Right renal pelvis (tissue), 4 donors: ENCODE results near the gene FNDC3B. TPM values are rescaled to one million over a fixed set of nuclear protein-coding genes. Genes with fewer than 3 reads are reported as not detected.

Experiments used
- DNase-seq, 4 donors: peaks; one replicate each; pipeline ENCODE4 v3.0.0-alpha.2; 2013; ENCODE audit warnings: low read depth in 4 of 4, low spot score in 3 of 4, missing footprints in 1 of 4
- polyA plus RNA-seq, 4 donors: library from polyadenylated mRNA; unstranded; fragments of 120-200 nt; gene quantifications; one replicate each; pipeline ENCODE4 v1.2.1, GENCODE V29; 2013; ENCODE audit not compliant: insufficient read length in 4 of 4

FNDC3B gene
- polyA plus RNA-seq, 4 donors: 58.5 to 72.9 (median 68.9) TPM

GRCh38 chr3:172111163-172111562 is 71.8 kb downstream of the FNDC3B start:
- DNase-seq: no peak

DNA sequence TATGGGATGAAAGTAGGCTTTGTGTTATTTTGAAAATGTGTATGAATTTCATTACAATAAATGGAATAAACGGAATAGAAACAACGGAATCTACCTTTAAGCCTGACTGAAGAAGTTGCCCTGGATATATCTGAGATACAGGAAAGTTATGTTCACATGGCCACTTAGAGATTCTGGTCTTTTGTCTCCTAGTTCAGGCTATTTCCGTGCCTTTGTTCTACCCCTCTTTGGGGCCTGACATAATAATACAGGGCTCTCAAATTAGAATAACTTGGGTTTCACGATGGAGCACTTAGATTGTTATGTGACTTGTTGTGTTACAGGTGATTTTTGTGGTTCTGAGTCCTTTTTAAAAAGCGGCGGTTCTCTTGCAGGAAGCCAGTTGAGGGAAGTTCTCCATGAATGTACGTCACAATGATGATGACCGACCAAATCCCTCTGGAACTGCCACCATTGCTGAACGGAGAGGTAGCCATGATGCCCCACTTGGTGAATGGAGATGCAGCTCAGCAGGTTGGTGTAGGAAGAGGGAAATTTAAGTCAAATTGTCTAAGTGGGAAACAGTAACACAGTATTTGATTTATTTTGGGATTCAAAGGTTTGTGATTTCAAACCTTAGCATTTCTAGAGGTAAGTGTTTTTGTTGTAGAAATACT is 72.8 kb downstream of the FNDC3B start:
- DNase-seq: no peak

GRCh38 chr3:172112734-172113120 is 73.3 kb downstream of the FNDC3B start:
- no peak for DNase-seq

DNA sequence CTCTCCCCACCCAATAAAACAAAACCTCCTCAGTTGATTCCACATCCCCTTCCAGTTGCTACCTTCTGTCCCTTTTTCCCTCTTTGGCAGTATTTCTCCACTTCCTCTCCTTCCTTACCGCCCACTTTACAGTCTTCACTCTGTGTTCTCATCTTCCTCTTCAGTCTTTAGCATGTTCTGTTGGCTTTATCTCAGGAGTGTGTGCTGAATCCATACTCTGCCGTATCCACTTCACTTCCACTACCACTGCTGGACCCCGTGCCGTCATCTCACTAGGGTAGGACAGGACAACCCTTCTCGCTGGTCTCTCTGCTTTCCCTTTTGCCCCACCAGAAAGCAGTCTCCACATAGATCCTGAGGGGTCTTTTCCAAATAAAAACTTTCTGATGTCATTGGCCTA is 74.3 kb downstream of the FNDC3B start:
- DNase-seq: no peak

GRCh38 chr3:172115059-172115458 is 75.7 kb downstream of the FNDC3B start:
- no peak for DNase-seq

DNA sequence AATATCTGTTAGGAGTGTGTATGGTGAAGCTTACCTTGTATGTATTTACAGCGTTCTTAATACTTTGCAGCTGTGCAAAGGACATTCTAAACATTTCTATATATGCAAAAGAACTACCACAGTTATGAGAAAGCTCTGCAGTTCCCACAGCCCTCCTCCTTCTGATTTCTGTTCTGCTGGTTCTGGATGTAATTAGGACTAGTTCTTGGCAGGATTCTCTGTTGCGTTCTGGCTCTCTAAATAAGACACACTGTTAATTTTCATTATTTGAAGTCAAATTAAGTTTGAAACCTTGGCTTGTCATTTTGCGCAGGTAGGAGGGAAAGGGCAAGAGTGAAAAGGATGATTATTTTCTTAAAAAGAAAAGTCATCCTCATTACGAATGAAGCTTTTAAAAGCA is 76.4 kb downstream of the FNDC3B start:
- DNase-seq: no peak

DNA sequence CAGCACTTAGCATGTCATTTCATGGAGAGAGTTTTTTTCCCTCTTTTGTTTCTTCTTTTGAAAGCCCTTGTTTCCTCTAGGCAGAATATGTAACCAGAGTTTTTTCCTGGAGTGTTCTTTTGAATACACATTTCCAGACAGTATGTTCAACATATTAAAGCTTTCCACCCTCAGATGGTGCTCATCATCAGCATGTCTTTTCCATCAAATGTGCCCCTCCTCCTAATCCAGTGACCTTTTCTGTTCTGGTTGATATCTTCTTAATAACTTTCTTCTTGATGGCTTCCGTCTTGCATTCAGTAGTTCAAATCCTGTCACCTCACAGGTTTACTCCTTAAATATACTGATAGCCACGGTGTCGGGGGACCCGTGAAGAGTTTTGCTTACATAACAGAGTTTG is 78.6 kb downstream of the FNDC3B start:
- no peak for DNase-seq

DNA sequence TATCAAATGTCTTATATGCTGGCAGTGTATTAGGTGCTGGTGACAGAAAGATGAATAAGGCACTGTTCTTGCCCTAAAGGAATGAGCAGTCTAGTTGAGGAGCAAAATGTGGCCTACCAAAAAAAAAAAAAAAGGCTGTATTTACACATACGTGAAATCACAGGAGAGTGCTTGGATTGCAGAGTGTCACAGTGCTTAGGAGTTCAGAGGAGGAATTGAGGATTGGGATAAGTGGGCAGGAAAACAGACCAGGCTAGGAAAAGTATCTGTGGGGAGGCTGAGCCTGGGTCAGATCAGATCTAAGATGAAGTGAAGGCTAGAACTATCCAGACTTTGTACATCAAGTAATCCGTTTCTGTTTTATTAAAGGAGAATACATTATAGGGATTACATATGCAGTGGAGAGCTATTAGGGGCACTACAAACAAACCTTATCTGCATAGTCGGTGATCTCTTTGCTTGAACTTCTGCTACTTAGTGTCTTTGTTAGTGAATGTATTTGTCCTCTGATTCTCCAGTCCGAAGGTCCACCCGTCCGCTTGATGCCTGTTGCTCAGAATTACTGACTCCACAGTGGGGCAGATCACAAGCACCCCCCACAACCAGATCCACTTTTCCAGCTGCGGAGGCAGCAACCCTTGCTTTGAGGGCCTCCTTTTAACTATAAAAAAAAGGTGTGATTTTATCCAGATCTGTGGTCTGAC is 80.0 kb downstream of the FNDC3B start:
- DNase-seq: no peak

DNA sequence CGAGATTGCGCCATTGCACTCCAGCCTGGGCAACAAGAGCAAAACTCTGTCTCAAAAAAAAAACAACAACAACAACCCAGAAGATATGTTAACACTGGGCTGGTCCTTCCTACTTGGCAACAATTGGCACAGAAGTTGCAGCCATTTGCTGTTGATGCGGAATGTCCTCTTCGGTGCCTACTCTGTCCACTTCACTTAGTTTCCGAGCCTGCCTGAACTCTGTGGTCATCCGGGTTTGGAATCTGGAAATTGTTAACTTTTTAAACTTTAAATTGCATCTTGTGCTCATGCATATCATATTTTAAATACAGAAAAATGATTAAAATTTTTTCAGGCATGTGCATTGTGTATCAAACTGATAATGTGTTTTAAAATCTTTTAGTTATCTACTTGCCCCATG is 81.5 kb downstream of the FNDC3B start:
- DNase-seq: no peak

DNA sequence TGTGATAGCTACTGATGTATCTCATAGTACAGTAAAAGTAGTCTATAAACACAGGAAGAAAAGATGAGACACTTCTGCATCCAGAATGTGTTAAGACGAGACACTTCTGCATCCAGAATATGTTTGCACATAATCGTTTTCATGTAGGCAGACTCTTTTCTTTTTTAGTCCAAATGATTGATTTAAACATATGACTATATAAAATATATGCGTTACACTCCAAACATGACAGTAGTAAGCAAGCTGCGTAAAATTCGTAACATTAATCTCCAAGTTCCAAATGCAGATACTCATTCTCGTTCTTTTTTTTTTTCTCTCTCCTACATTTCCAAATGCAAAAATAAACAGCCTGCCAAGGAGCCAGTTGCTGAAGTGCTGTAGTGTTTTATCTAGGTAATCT is 82.6 kb downstream of the FNDC3B start:
- no peak for DNase-seq

DNA sequence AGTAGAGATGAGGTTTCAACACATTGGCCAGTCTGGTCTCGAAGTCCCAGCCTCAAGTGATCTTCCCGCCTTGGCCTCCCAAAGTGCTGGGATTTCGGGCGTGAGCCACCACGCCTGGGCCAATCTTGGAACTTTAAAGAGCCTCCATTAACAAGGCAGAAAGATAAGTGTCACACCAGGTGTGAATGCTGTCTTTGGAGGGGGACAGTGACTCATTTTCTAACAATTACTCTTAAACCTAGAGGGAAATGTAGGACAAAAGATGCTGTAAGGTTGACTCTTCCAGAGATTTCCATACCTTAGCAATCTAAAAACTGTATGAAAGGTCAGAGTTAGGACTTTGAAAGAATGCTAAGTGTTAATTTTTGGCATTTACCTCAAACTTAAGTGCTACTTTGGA is 84.9 kb downstream of the FNDC3B start:
- DNase-seq: no peak

GRCh38 chr3:172125053-172125452 is 85.7 kb downstream of the FNDC3B start:
- no peak for DNase-seq

DNA sequence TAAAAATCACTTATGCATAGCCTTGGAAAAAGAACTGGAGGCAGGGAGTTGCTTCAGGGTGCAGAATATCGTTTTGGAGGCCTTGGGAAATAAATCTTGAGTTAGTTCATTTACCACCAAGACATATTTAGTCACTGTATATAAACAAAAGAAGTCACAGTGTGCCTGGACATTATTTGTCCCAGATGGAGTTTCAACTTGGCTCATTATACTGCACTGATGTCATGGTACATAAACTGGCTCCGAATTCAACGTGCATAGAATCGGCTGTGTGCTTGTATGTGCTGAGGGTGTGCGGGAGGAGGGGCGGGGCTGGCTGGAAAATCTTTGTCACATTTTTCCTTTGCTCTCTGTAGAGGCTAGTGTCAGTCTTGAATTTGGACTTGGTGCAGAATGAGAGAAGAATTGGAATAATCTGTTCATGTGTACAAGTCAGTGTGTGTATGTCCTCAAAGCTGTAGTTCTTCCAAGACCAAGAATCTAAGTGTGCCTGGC is 86.6 kb downstream of the FNDC3B start:
- DNase-seq: peak in 2 of 4 donors; percentile 43 to 73

GRCh38 chr3:172126741-172127140 is 87.4 kb downstream of the FNDC3B start:
- no peak for DNase-seq

DNA sequence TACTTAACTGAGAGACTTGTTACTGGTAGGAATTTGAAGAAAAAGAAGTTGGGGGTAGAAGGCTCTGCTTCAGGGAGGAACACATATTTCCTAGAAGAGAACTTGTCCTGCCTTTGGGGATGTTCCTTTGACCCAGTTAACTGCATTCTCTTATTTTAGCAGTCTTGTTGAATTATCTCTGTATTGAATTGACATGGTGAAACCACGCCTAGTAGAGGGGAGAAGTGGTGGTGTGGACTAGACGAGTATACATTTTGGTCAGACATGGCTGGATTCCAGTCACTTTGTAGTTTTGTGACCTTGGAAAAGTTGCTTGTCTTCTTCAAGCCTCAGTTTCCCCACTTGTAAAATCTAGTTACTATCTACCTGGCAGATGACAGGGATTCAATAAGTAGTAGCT is 87.8 kb downstream of the FNDC3B start:
- DNase-seq: no peak

DNA sequence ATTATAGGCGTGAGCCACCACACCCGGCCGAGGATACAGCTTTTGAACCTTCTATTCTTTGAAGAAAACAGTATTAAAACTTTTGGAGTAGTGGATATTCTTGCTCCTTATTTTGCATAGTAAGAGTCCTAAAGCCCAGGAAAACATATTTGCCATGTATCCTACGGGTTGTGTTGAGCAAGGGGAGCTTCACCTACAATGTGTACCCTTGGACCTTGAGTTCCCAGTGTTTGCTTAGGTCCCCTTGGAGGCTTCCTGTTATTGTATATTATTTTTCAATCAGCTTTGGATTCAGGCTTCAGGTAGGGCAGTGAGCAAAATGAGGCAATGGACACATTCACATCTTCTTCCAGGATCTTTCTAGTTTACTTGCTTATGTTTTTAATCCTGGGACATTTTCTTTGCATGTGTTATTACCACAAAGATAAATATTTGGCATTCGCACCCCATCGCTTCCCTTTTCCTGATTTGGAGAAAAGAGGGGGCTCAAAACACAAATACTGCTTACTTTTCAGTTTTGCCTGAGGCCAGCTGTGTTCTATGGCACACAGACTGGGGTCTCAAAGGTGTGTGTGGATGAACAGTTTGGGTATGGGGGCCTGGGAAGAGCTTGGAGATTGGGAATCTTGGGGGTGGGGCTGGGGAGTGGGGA is 88.7 kb downstream of the FNDC3B start:
- DNase-seq: no peak

- no peak for DNase-seq
Observed at GRCh38 chr3:172128858-172129257, 89.5 kb downstream of the FNDC3B start.

DNA sequence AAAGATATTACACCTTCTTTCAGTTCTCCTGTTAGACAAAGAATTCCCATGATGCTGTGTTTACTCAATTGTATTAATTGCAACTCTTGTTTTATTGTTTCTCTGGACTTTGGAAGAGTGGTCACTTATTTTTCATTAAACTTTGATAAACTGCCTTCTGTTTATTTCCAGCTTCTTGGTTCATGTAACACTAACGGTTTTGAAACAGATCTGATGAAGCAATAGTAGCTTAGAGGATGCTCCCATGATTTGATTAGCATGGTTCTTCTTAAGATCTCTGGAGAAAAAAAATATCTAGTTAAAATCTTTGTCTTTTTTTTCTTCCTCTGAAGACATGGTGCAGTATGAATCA is 90.1 kb downstream of the FNDC3B start:
- no peak for DNase-seq

DNA sequence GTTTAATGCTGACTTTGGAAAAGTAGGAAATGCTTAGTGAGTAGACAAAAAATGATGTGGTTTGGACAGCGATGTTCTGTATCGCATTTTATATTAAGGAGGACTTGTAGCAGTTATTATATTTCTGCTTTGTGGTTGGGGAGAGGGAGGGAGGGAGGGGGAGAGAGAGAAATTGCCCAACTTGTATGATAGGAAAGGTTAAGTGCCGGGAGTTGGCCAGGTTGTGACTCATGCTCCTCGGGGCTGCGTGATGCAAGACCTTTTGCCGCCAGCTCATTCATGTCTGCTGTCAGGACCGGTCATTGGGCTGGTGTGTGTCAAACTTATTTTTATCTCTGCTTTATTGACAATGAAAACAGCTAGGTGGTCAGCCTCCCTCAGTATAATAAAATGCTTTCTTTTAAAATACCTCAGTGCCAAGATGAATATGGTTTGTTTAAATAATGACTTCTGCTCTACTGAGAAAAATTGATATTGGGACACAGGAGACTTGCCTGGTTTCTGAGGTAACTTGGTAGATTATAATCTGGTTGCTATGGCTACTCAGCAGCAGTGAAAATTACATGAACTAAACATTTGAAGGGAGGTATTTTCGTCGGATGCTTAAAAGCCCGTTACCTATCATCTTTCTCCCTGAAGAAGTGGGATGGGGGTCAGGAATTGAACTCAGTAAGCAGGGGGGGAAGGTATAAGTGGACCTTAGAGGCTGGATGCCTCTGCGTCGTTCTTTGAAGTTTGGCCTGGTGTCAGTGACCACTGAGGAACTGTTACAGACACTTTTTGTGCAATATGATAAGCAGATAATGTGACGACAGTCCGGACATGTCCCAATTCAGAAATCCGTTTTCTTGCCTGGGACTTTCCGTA is 90.7 kb downstream of the FNDC3B start:
- no peak for DNase-seq

- DNase-seq: no peak
Observed at GRCh38 chr3:172130717-172131050, 91.3 kb downstream of the FNDC3B start.

DNA sequence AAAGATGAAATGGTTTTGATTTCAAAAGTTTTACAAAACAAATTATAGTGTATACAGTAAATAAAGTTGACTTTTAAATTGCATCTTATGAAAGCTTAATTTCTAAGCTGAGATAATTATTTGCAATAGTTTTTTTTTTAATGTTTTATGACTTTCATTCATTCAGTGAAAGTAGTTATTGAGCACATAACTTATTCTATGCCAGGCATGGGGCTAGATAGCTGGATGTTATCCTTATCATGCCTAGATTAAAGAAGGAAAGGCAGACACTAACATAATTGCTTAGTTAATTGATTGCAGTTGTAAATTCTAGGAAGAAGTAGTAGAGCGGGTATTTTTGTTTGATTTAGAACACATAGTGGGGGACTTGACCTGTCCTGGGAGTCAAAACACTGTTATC is 92.4 kb downstream of the FNDC3B start:
- no peak for DNase-seq
